Neural cell (in vitro differentiated cells): ENCODE results near the gene GMPR2. TPM values are rescaled to one million over a fixed set of nuclear protein-coding genes. Genes with fewer than 3 reads are reported as not detected.

ENCODE experiments used
- H2AFZ ChIP-seq: fragments of 200-600, 300-800 bp; sonication (generic), shearing (Covaris generic); 2 replicates; pipeline ENCODE4 v1.6.0; 2014; ENCODE audit warnings: low read depth, mild to moderate bottlenecking, antibody characterized with exemption, low read length, moderate library complexity
- H3F3A ChIP-seq: fragments of 200-600 bp; shearing (Covaris generic); 2 replicates; pipeline ENCODE4 v1.6.1; 2016; ENCODE audit warnings: mild to moderate bottlenecking, moderate library complexity, mixed read lengths, antibody characterized with exemption, low read length; ENCODE audit not compliant: insufficient read depth, poor library complexity, severe bottlenecking
- H3K27ac ChIP-seq: fragments of 200-600, 300-800 bp; sonication (generic), shearing (Covaris generic); 2 replicates; pipeline ENCODE4 v1.5.1; 2014; ENCODE audit warnings: mild to moderate bottlenecking, low read length, moderate library complexity
- H3K27me3 ChIP-seq: fragments of 300-800, 200-600 bp; sonication (generic), shearing (Covaris generic); 2 replicates; pipeline ENCODE4 v1.6.0; 2014; ENCODE audit warnings: mild to moderate bottlenecking, low read depth, low read length, moderate library complexity; ENCODE audit not compliant: insufficient read depth
- H3K36me3 ChIP-seq: fragments of 300-800, 200-600 bp; sonication (generic), shearing (Covaris generic); 2 replicates; pipeline ENCODE4 v1.5.1; 2014; ENCODE audit warnings: mild to moderate bottlenecking, antibody characterized with exemption, low read length, moderate library complexity; ENCODE audit not compliant: insufficient read depth
- H3K4me2 ChIP-seq: fragments of 300-800, 200-600 bp; sonication (generic), shearing (Covaris generic); 2 replicates; pipeline ENCODE4 v1.6.0; 2014; ENCODE audit warnings: mild to moderate bottlenecking, low read length
- H3K4me3 ChIP-seq: fragments of 300-800, 200-600 bp; sonication (generic), shearing (Covaris generic); 2 replicates; pipeline ENCODE4 v1.5.1; 2014; ENCODE audit warnings: mild to moderate bottlenecking, low read length, moderate library complexity
- H3K79me2 ChIP-seq: fragments of 200-600 bp; shearing (Covaris generic); replicated peaks from 2 replicates; pipeline ENCODE4 v1.6.0; 2014; ENCODE audit warnings: mild to moderate bottlenecking, low read length, moderate library complexity; ENCODE audit not compliant: insufficient read depth
- H3K9ac ChIP-seq: fragments of 300-800, 200-600 bp; sonication (generic), shearing (Covaris generic); 2 replicates; pipeline ENCODE4 v1.6.1; 2016; ENCODE audit warnings: mild to moderate bottlenecking, low read length, mixed read lengths
- H3K9me2 ChIP-seq: fragments of 200-600 bp; shearing (Covaris generic); 2 replicates; pipeline ENCODE4 v1.6.1; 2016; ENCODE audit warnings: mild to moderate bottlenecking, low read length, mixed read lengths; ENCODE audit not compliant: insufficient read depth
- H3K9me3 ChIP-seq: fragments of 200-600, 300-800 bp; sonication (generic), shearing (Covaris generic); 2 replicates; pipeline ENCODE4 v1.6.1; 2016; ENCODE audit warnings: mild to moderate bottlenecking, mixed run types, low read length, moderate library complexity, mixed read lengths
- H4K20me1 ChIP-seq: fragments of 200-600 bp; shearing (Covaris generic); 2 replicates; pipeline ENCODE4 v1.6.1; 2016; ENCODE audit warnings: mild to moderate bottlenecking, mixed run types; ENCODE audit not compliant: insufficient read depth
- EP300 ChIP-seq: fragments of 450-650 bp; conservative IDR thresholded peaks from 2 replicates; pipeline ENCODE4 v1.6.1; 2014; ENCODE audit warnings: antibody characterized with exemption, mild to moderate bottlenecking, moderate library complexity; ENCODE audit not compliant: poor library complexity, severe bottlenecking
- EZH2 ChIP-seq: fragments of 200-600, 300-800 bp; shearing (Covaris generic), sonication (generic); IDR thresholded peaks from 2 replicates; pipeline ENCODE4 v1.6.1; 2014; ENCODE audit warnings: antibody characterized with exemption, low read length, borderline replicate concordance, mild to moderate bottlenecking; ENCODE audit not compliant: insufficient read depth, poor library complexity, severe bottlenecking
- MXI1 ChIP-seq: fragments of 450-650 bp; conservative IDR thresholded peaks from 2 replicates; pipeline ENCODE4 v1.6.1; 2014; ENCODE audit warnings: antibody characterized with exemption, mild to moderate bottlenecking; ENCODE audit not compliant: poor library complexity, severe bottlenecking
- POLR2AphosphoS5 ChIP-seq: IDR thresholded peaks from 2 replicates; pipeline ENCODE4 v1.6.1; 2012
- RAD21 ChIP-seq: fragments of 450-650 bp; conservative IDR thresholded peaks from 2 replicates; pipeline ENCODE4 v1.6.1; 2014; ENCODE audit warnings: antibody characterized with exemption, mild to moderate bottlenecking, moderate library complexity
- SMC3 ChIP-seq: fragments of 450-650 bp; conservative IDR thresholded peaks from 2 replicates; pipeline ENCODE4 v1.6.1; 2014; ENCODE audit warnings: antibody characterized with exemption, mild to moderate bottlenecking, moderate library complexity; ENCODE audit not compliant: poor library complexity
- TAF1 ChIP-seq: IDR thresholded peaks from 2 replicates; pipeline ENCODE4 v1.6.1; 2012; ENCODE audit warnings: low read depth
- polyA plus RNA-seq: library from polyadenylated mRNA; depleted of rRNA; stranded (reverse); fragments of >200 nt; gene quantifications from 2 replicates; pipeline ENCODE4 v1.2.3, GENCODE V29; 2014
- TF ChIP-seq, protein P1 (sequence below): fragments of 450-650 bp; IDR thresholded peaks from 2 replicates; pipeline ENCODE4 v1.5.1; 2014; ENCODE audit warnings: antibody characterized with exemption, mild to moderate bottlenecking, moderate library complexity; ENCODE audit not compliant: poor library complexity, severe bottlenecking
- TF ChIP-seq, protein P2 (sequence below): IDR thresholded peaks from 2 replicates; pipeline ENCODE4 v1.6.1; 2012; ENCODE audit warnings: borderline replicate concordance

GMPR2 gene
- polyA plus RNA-seq, 1 donor from 2014 or later: 132 TPM

DNA sequence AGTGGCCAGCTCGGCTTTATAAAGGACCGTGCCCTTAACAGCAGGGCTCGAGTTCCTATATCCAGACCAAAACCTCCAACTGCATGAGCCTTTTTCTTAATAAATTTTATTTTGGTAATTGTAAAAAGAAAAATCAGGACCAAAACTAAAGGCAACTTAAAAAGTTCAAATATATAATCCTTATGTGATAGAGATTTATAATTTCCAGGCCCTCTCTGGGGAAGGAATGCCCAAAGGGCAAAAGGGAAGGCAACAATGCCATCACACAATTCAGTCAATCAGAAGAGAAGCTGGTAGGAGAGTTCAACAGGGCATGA lies 43.7 kb upstream of the GMPR2 start:
- Histone ChIP-seq H3K9me3 (no peaks in the 10 kb centered on the region), H2AFZ (no peak overlapping the region), H3K9me2 (no peaks in the 10 kb centered on the region), H3K27ac (peak overlapping the region; percentile 4), H3K4me3 (peak overlapping the region; percentile 92), H3F3A (no peaks in the 10 kb centered on the region), H3K4me2 (no peak overlapping the region), H4K20me1 (peaks cover 4% of the 10 kb centered on the region), H3K79me2 (peaks cover 3% of the 10 kb centered on the region), H3K27me3 (no peaks in the 10 kb centered on the region), H3K36me3 (no peaks in the 10 kb centered on the region), H3K9ac (peak overlapping the region; percentile 2)
- TF ChIP-seq SMC3 (no peak), EZH2 (no peak), TAF1 (no peak), MXI1 (no peak), EP300 (no peak), RAD21 (no peak), POLR2AphosphoS5 (no peak)
- TF ChIP-seq, protein P1, sequence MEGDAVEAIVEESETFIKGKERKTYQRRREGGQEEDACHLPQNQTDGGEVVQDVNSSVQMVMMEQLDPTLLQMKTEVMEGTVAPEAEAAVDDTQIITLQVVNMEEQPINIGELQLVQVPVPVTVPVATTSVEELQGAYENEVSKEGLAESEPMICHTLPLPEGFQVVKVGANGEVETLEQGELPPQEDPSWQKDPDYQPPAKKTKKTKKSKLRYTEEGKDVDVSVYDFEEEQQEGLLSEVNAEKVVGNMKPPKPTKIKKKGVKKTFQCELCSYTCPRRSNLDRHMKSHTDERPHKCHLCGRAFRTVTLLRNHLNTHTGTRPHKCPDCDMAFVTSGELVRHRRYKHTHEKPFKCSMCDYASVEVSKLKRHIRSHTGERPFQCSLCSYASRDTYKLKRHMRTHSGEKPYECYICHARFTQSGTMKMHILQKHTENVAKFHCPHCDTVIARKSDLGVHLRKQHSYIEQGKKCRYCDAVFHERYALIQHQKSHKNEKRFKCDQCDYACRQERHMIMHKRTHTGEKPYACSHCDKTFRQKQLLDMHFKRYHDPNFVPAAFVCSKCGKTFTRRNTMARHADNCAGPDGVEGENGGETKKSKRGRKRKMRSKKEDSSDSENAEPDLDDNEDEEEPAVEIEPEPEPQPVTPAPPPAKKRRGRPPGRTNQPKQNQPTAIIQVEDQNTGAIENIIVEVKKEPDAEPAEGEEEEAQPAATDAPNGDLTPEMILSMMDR: no peak
- TF ChIP-seq, protein P2, sequence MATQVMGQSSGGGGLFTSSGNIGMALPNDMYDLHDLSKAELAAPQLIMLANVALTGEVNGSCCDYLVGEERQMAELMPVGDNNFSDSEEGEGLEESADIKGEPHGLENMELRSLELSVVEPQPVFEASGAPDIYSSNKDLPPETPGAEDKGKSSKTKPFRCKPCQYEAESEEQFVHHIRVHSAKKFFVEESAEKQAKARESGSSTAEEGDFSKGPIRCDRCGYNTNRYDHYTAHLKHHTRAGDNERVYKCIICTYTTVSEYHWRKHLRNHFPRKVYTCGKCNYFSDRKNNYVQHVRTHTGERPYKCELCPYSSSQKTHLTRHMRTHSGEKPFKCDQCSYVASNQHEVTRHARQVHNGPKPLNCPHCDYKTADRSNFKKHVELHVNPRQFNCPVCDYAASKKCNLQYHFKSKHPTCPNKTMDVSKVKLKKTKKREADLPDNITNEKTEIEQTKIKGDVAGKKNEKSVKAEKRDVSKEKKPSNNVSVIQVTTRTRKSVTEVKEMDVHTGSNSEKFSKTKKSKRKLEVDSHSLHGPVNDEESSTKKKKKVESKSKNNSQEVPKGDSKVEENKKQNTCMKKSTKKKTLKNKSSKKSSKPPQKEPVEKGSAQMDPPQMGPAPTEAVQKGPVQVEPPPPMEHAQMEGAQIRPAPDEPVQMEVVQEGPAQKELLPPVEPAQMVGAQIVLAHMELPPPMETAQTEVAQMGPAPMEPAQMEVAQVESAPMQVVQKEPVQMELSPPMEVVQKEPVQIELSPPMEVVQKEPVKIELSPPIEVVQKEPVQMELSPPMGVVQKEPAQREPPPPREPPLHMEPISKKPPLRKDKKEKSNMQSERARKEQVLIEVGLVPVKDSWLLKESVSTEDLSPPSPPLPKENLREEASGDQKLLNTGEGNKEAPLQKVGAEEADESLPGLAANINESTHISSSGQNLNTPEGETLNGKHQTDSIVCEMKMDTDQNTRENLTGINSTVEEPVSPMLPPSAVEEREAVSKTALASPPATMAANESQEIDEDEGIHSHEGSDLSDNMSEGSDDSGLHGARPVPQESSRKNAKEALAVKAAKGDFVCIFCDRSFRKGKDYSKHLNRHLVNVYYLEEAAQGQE: no peak

DNA sequence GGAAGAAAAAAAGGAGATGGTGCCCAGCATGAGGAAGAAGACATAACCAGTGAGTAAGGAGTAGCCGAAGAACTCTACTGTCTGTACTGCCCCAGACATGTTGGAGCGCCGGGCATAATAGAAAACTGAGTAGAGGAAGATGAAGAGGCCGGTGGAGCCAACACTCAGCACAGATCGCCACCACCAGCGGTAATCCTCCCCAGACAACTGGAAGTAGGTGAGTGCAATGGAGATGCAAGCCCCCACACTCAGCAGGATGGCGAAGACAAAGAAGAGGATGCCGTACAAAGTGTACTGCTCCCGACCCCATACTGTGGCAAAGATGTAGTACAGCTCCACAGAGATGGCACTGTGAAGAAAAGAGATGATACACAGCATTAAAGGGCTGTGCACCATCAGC lies 43.3 kb upstream of the GMPR2 start:
- H4K20me1 ChIP-seq: peaks cover 4% of the 10 kb centered on the region
- no peaks in the 10 kb centered on the region for H3K9me3 ChIP-seq
- peak overlapping the region; percentile 92 for H3K4me3 ChIP-seq
- H3F3A ChIP-seq: no peaks in the 10 kb centered on the region
- no peaks in the 10 kb centered on the region for H3K36me3 ChIP-seq
- H3K27me3 ChIP-seq: no peaks in the 10 kb centered on the region
- no peaks in the 10 kb centered on the region for H3K9me2 ChIP-seq
- peak overlapping the region; percentile 2 for H3K9ac ChIP-seq
- H2AFZ ChIP-seq: no peak overlapping the region
- H3K27ac ChIP-seq: no peak overlapping the region
- no peak for TF ChIP-seq SMC3
- no peak overlapping the region for H3K4me2 ChIP-seq
- H3K79me2 ChIP-seq: peaks cover 3% of the 10 kb centered on the region

DNA sequence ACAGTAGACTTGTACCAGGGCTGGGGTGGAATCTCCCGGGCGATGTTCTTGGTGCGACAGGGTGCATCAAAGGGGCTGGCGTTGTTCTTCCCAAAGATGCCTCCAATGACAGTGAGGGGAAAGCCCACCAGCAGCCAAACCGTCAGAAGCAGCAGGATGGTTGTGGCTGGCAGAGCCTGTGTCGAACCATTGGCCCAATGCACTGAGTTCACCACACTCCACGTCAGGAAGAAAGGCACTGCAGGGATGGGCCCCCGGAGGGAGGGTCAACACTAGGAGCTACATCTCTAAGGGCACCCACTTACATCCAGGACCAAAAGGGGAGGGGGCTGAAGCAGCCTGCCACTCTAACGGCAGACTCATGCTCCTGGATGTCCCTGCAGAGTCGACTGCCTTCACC lies 42.3 kb upstream of the GMPR2 start:
- Histone ChIP-seq H4K20me1 (peaks cover 4% of the 10 kb centered on the region), H3K4me2 (no peak overlapping the region), H3K9me2 (no peaks in the 10 kb centered on the region), H3F3A (no peaks in the 10 kb centered on the region), H2AFZ (no peak overlapping the region), H3K79me2 (peaks cover 3% of the 10 kb centered on the region), H3K27me3 (no peaks in the 10 kb centered on the region), H3K9ac (no peak overlapping the region), H3K4me3 (no peak overlapping the region), H3K9me3 (no peaks in the 10 kb centered on the region), H3K27ac (no peak overlapping the region), H3K36me3 (no peaks in the 10 kb centered on the region)
- TF ChIP-seq MXI1 (no peak), RAD21 (no peak), EZH2 (no peak), SMC3 (no peak), POLR2AphosphoS5 (no peak), TAF1 (no peak), EP300 (no peak)
- TF ChIP-seq, protein P2: no peak
- TF ChIP-seq, protein P1: no peak
